Measurements from ENCODE around the gene JARID2.

The JARID2 gene

DNA sequence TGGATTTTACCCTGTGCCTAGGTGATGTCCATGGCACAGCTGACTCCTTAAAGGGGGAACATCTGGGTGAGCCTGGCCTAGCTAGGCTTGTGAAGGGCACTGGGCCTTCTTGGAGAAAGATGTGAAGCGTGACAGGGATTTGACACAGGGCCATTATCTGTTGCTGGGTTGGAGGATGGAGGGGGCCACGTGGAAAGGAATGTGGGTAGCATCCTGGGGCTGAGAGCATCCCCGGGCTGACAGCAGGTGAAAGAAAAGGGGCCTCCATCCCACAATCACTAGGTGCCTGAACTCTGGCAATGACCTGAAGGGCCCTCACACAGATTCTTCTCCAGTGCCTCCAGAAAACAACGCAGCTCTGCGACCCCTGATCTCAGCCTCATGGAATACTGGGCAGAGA, 292.2 kb downstream of the JARID2 start:
- TF ChIP-seq FOXP2 (optimal IDR thresholded peaks at IDR 0.05; ENCODE audit: borderline replicate concordance, extremely low read depth, extremely low read length, insufficient read depth): no peak
- no peak for TF ChIP-seq REST (IDR thresholded peaks at IDR 0.05; ENCODE audit: insufficient read depth in 1 of 2, low read depth in 2 of 2, low read length in 2 of 2)
- no peak for TF ChIP-seq SIN3A (IDR thresholded peaks at IDR 0.05; ENCODE audit: borderline replicate concordance, insufficient read depth, low read length)
- no peak for TF ChIP-seq TAF1 (IDR thresholded peaks at IDR 0.05; ENCODE audit: borderline replicate concordance, insufficient read depth, low read length)
- TF ChIP-seq POLR2AphosphoS5 (IDR thresholded peaks at IDR 0.05; ENCODE audit: low read depth, low read length): no peak

DNA sequence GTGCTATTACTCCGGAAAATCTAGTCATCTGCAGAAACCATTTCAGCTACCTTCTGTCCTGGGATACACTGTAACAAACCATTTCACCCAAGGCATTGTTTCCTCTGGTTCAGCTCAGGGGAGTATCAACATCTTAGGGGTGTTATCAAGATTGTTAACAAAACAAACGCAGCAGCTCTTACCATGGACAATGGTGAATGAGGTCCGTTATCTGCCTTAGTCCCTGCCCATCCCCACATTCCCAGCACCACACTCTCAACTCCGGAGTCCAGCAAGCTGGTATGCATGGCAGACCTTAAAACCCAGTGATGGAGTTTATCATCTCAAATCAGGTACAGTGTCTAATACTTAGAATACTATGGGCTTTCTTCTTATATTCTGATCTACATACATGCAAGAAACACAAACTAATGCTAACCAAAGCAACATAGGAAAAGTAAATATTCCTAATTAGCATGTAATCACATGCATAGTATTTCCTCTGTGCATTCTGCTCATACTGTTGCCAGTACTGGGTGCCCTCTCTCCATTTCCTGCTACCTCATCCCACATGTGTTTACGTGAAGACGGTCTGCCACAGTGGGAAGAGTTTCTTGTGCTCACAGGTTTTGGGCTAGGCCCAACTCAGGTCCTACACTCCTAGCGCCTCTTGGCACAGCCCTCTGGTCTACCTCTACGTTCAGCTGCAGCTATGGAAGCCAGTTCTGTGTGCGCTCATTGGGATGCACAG, 293.1 kb downstream of the JARID2 start:
- TF ChIP-seq TAF1 (IDR thresholded peaks at IDR 0.05; ENCODE audit: borderline replicate concordance, insufficient read depth, low read length) (no peak), SIN3A (IDR thresholded peaks at IDR 0.05; ENCODE audit: borderline replicate concordance, insufficient read depth, low read length) (no peak), POLR2AphosphoS5 (IDR thresholded peaks at IDR 0.05; ENCODE audit: low read depth, low read length) (no peak), FOXP2 (optimal IDR thresholded peaks at IDR 0.05; ENCODE audit: borderline replicate concordance, extremely low read depth, extremely low read length, insufficient read depth) (no peak), REST (IDR thresholded peaks at IDR 0.05; ENCODE audit: insufficient read depth in 1 of 2, low read depth in 2 of 2, low read length in 2 of 2) (no peak)

GRCh38 chr6:15539722-15540270, 293.9 kb downstream of the JARID2 start:
- TF ChIP-seq SIN3A (IDR thresholded peaks at IDR 0.05; ENCODE audit: borderline replicate concordance, insufficient read depth, low read length) (no peak), FOXP2 (optimal IDR thresholded peaks at IDR 0.05; ENCODE audit: borderline replicate concordance, extremely low read depth, extremely low read length, insufficient read depth) (no peak), TAF1 (IDR thresholded peaks at IDR 0.05; ENCODE audit: borderline replicate concordance, insufficient read depth, low read length) (no peak), REST (IDR thresholded peaks at IDR 0.05; ENCODE audit: insufficient read depth in 1 of 2, low read depth in 2 of 2, low read length in 2 of 2) (no peak), POLR2AphosphoS5 (IDR thresholded peaks at IDR 0.05; ENCODE audit: low read depth, low read length) (no peak)

DNA sequence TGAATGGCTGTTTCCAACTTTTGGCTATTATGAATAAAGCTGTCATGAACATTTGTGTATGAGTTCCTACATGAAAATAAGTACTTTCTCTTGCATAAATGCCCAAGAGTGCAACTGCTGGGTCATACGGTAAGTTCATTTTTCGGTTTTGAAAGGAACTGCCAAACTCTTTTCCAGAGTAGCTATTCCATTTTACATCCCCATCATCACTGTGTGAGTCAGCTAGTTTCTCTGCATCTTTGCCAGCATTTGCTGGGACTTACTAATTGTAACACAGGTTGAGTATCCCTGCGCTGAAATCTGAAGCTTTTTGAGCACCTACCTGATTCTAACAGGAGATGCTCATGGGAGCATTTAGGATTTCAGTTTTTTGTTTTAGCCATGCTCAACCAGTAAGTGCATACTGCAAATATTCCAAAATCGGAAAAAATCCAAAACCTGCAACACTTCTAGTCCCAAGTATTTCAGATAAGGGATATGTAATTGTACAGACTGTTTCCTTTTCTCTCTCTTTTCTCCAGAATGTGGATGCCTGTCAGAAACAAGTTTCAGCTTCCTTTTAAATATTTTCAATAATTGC, 298.5 kb downstream of the JARID2 start:
- TF ChIP-seq FOXP2 (optimal IDR thresholded peaks at IDR 0.05; ENCODE audit: borderline replicate concordance, extremely low read depth, extremely low read length, insufficient read depth) (no peak), POLR2AphosphoS5 (IDR thresholded peaks at IDR 0.05; ENCODE audit: low read depth, low read length) (no peak), REST (IDR thresholded peaks at IDR 0.05; ENCODE audit: insufficient read depth in 1 of 2, low read depth in 2 of 2, low read length in 2 of 2) (no peak), SIN3A (IDR thresholded peaks at IDR 0.05; ENCODE audit: borderline replicate concordance, insufficient read depth, low read length) (no peak), TAF1 (IDR thresholded peaks at IDR 0.05; ENCODE audit: borderline replicate concordance, insufficient read depth, low read length) (no peak)
